NCI-H146 (cell line): ENCODE data around the gene LTBP2.
A peak's percentile ranks its signal among the peaks of the same experiment; 100 is the strongest.

Experiments
- DNase-seq: peaks from one replicate; lab custom pipeline; 2025; lab: John Stamatoyannopoulos, UW

The LTBP2 gene

GRCh38 chr14:74591394-74591793 lies 20.6 kb downstream of the LTBP2 start:
- no peak for DNase-seq

DNA sequence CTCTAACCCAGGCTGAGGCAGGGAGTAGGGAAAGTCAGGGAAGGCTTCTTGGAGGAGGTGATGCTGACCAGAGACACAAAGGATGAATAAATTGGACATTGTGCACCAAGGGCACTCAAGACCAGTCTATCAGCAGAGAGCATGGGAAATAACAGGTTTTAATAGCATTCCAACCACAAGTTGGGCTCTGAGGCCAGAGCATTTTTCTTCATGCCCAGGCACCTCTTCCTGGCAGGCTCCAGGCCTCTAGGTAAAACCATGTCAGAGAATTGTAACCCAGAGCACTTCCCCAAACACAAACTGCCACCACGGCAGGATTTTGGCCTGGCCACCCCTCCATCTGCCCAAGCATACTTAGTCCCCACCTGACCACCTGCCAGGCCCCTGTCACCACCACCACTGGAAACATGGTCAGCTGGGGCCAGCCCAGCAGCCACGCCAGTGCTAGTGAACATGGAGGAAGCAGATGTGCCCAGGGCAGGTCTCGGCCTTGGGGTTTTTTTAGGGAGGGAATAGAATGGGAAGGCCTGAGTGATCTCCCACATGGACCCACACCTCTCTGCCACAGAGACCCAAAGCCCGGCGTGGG lies 22.7 kb downstream of the LTBP2 start:
- no peak for DNase-seq

GRCh38 chr14:74587363-74587707 lies 24.7 kb downstream of the LTBP2 start:
- no peak for DNase-seq

- DNase-seq = peak; percentile 2
These were observed 25.2 kb downstream of the LTBP2 start for GRCh38 chr14:74586681-74587362.

GRCh38 chr14:74585406-74586335 lies 26.4 kb downstream of the LTBP2 start:
- no peak for DNase-seq

- DNase-seq = no peak
These were observed 27.1 kb downstream of the LTBP2 start for GRCh38 chr14:74584951-74585350.

GRCh38 chr14:74583689-74584434 lies 28.2 kb downstream of the LTBP2 start:
- DNase-seq = no peak

DNA sequence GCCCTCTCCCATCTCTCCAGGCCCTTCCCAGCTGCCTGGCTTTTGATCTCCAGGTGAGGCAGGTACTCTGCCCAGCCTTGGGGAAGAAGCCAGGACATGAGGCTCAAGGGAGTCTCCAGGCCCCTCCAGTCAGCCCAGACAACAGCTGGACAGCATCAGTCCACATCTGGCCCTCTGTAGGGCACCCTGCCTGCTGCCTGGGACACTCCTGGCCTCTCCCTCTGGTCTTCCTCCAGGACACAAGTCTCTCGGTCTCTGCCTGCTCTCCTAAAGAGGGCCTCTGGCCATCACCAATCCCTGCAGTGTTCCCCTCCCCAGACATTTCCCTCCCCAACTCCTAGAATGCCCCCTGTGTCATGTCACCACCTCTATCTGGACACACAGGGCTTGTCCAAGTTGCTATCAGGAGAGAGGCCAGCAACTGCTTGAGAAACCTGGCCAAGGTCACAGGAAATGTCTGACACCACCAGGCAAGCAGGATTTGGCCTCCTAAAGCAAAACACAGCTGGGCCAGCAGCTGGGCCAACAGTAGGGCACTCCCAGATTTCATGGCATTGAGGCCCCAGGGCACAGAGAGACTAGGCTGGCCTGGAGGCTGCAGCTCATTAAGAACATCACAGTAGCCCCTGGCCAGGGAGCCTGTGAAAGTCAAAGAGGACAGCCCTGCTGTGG lies 29.0 kb downstream of the LTBP2 start:
- peak; percentile 29 for DNase-seq

- DNase-seq = no peak
These were observed 31.8 kb downstream of the LTBP2 start for GRCh38 chr14:74580275-74580672.

- DNase-seq = no peak
These were observed 32.4 kb downstream of the LTBP2 start for GRCh38 chr14:74579447-74580274.

GRCh38 chr14:74578479-74578878 lies 33.6 kb downstream of the LTBP2 start:
- no peak for DNase-seq

DNA sequence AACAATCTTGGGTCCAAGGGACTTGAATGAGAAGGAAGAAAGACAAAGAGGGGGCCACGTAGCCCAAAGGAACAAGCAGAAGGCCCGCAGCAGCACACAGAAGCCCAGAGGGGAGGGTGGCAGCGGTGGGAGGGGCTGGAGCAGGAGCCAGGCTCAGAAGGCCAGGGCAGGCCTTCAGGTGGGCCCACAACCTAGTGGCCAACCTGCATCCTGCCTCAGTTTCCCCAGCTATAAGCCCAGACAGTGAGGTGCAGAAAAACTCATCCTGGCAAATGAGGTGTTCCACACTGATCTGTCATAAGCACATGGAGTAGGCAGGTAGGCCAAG lies 34.1 kb downstream of the LTBP2 start:
- DNase-seq = no peak

DNA sequence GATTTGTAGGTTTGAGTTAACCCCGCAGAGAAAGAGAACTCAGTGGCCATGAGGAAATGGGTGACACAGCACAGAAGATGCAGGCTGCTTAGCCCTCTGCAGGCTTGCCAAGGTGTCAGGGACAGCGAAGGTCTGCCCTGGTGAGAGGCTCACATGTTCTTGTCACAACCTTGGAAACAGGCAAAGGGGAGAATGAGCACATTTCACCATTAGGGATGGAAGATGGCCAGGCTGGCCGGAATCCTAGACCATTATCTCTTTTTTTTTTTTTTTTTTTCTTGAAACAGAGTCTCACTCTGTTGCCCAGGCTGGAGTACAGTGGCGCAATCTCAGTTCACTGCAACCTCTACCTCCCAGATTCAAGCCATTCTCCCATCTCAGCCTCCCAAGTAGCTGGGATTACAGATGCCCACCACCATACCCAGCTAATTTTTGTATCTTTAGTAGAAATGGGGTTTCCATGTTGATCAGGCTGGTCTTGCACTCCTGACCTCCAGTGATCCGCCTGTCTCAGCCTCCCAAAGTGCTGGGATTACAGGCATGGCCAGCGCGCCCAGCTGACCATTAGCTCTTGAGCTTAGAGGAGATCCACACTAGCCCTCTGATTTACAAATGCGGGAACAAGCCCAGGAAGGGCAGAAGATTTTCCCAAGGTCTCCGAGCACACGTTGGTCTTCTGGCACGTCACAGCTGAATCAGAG lies 34.6 kb downstream of the LTBP2 start:
- no peak for DNase-seq

- DNase-seq = no peak
These were observed 36.1 kb downstream of the LTBP2 start for GRCh38 chr14:74575936-74576335.

- DNase-seq = no peak
These were observed 36.5 kb downstream of the LTBP2 start for GRCh38 chr14:74575507-74575906.

DNA sequence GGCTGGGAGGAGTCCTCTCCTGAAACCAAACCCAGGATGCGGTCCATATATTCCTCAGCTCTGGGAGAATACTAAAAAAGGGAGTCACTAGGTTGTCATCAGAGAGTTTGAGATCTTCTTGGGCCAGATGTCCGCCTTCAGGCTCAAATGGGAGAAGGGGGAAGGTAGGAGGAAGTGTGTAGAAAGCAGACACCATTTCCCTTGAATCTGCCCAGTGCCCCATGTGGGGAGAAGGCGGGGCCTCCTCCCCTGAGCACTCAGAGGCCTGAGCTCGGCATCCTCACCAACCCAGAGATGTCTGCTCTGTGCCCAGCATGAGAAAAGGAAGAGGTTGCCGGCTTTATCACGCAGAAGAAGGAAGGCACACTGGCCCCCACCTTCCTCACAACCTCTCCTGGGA lies 37.3 kb downstream of the LTBP2 start:
- DNase-seq = no peak

DNA sequence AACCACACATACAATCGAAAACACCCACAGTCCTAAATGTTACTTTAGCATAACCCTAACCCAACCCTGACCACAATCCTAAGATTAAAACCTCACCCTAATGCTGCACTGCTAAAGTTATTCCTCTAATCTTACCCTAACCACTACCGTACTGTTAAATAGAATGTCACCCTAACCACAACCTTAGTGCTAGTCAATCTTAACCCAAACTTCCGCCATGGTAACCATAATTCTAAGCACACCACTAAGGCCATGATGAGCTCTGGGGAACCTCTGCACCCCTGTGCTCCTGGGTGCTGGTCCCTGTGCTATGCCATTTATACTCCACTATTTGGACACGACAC lies 38.0 kb downstream of the LTBP2 start:
- no peak for DNase-seq

GRCh38 chr14:74573421-74574089 lies 38.5 kb downstream of the LTBP2 start:
- no peak for DNase-seq

GRCh38 chr14:74572726-74573301 lies 39.2 kb downstream of the LTBP2 start:
- no peak for DNase-seq
